HepG2 (cell line): Measurements from ENCODE around the gene MAML1. TPM values are rescaled to one million over a fixed set of nuclear protein-coding genes. Genes with fewer than 3 reads are reported as not detected.
A peak's percentile ranks its signal among the peaks of the same experiment; 100 is the strongest.

Experiments
- ATF3 ChIP-seq: sonication (generic); formaldehyde crosslinking; IDR thresholded peaks from 2 replicates; pipeline ENCODE4 v1.4.0; 2020; ENCODE audit warnings: missing genetic modification reagents
- BRCA1 ChIP-seq: sonication (generic); formaldehyde crosslinking; IDR thresholded peaks from 2 replicates; pipeline ENCODE4 v1.4.0; 2020; ENCODE audit warnings: missing genetic modification reagents
- GATAD1 ChIP-seq: IDR thresholded peaks from 2 replicates; pipeline ENCODE4 v1.6.1; 2016; ENCODE audit warnings: missing genetic modification reagents, missing compliant biosample characterization
- GATAD2A ChIP-seq: IDR thresholded peaks from 2 replicates; pipeline ENCODE4 v1.6.1; 2016
- GMEB1 ChIP-seq: sonication (generic); formaldehyde crosslinking; IDR thresholded peaks from 2 replicates; pipeline ENCODE4 v1.5.1; 2020; ENCODE audit warnings: missing genetic modification reagents, mild to moderate bottlenecking, borderline replicate concordance
- KDM6A ChIP-seq: IDR thresholded peaks from 2 replicates; pipeline ENCODE4 v1.6.1; 2016; ENCODE audit warnings: low read depth
- KMT2B ChIP-seq: IDR thresholded peaks from 2 replicates; pipeline ENCODE4 v1.6.1; 2016; ENCODE audit warnings: missing genetic modification reagents, missing compliant biosample characterization
- NR2F6 ChIP-seq, 2 experiments: IDR thresholded peaks; 2 replicates each; pipeline ENCODE4 v1.6.1; 2016; ENCODE audit warnings: antibody characterized with exemption in 1 of 2, mild to moderate bottlenecking in 1 of 2
- POLR2AphosphoS2 ChIP-seq: IDR thresholded peaks from 2 replicates; pipeline ENCODE4 v1.6.1; 2011; ENCODE audit warnings: low read depth, low read length, improper control_type of control experiment
- SIX1 ChIP-seq: sonication (generic); formaldehyde crosslinking; IDR thresholded peaks from 2 replicates; pipeline ENCODE4 v1.4.0; 2020; ENCODE audit warnings: missing genetic modification reagents, borderline replicate concordance
- SNAI1 ChIP-seq: sonication (generic); formaldehyde crosslinking; IDR thresholded peaks from 2 replicates; pipeline ENCODE4 v1.5.0; 2020; ENCODE audit warnings: mild to moderate bottlenecking, missing genetic modification reagents, borderline replicate concordance
- SNAPC2 ChIP-seq: sonication (generic); formaldehyde crosslinking; IDR thresholded peaks from 2 replicates; pipeline ENCODE4 v1.8.1; 2022; ENCODE audit warnings: mild to moderate bottlenecking, missing genetic modification reagents
- ZNF20 ChIP-seq: sonication (generic); formaldehyde crosslinking; IDR thresholded peaks from 2 replicates; pipeline ENCODE4 v1.4.0; 2020; ENCODE audit warnings: mild to moderate bottlenecking, moderate library complexity, missing genetic modification reagents
- ZNF589 ChIP-seq: sonication (generic); formaldehyde crosslinking; conservative IDR thresholded peaks from 2 replicates; pipeline ENCODE4 v1.8.0; 2022; ENCODE audit warnings: mild to moderate bottlenecking, moderate library complexity, missing genetic modification reagents
- polyA plus RNA-seq, 8 experiments: library from polyadenylated mRNA; depleted of rRNA in 3 of 8; stranded (reverse) in 7 of 8; unstranded in 1 of 8; fragments of >200 nt; fragmentation: Illumina TruSeq in 4 of 8; extraction: Trizol in 4 of 8; gene quantifications; 2 replicates each; pipeline versions ENCODE4 v1.2.1 to v1.2.3, GENCODE V29; 2011 to 2016; ENCODE audit warnings: low read depth in 4 of 8, missing spikeins in 1 of 8, mixed read lengths in 1 of 8; ENCODE audit not compliant: insufficient read depth in 1 of 8
- total RNA-seq, 5 experiments: library from RNA; depleted of rRNA; stranded (reverse); fragments of >200 nt; fragmentation: Illumina TruSeq; extraction: Trizol; gene quantifications; 2 replicates each; pipeline ENCODE4 v1.2.3, GENCODE V29; 2016; ENCODE audit warnings: low read depth in 1 of 5
- TF ChIP-seq, protein P1 (sequence below): sonication (generic); formaldehyde crosslinking; IDR thresholded peaks from 2 replicates; pipeline ENCODE4 v1.5.0; 2020; ENCODE audit warnings: missing genetic modification reagents
- TF ChIP-seq, protein P2 (sequence below): sonication (generic); formaldehyde crosslinking; IDR thresholded peaks from one replicate; pipeline ENCODE4 v1.5.1; 2020; ENCODE audit warnings: mild to moderate bottlenecking, missing genetic modification reagents; ENCODE audit errors: not compliant biosample characterization

MAML1 gene
- total and polyA plus RNA-seq, 2 of the 13 experiments (the other 11 are each of a cell fraction or from before 2014, with no cell fraction given), result 10.0 to 10.8 TPM

DNA sequence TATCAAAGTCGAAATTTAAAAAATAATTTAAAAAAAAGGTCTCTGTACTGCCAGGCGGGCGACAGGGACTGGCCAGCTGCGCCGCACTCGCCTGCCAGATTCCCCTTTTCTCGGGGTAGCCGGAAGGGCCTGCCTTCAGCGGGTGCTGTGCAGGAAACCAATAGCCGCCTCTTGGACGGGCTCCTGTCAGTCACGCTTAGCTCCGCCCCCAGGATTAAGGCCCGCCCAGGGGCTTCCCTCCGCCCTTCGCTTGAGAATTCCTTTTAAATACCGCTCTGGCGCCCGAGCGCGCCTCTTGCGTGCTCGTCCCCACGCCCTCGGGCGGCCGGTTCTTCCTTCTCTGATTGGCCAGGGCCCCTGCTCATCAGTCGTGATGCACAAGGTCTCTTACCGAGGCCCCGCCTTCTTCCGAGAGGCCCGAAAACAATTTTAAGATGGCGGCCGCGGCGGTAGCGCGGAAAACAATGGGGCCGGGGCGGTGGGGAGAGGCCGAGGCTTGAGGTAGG is at the start of gene MAML1 (continued):
- TF ChIP-seq, protein P1, sequence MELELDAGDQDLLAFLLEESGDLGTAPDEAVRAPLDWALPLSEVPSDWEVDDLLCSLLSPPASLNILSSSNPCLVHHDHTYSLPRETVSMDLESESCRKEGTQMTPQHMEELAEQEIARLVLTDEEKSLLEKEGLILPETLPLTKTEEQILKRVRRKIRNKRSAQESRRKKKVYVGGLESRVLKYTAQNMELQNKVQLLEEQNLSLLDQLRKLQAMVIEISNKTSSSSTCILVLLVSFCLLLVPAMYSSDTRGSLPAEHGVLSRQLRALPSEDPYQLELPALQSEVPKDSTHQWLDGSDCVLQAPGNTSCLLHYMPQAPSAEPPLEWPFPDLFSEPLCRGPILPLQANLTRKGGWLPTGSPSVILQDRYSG (CRISPR knock-in tag), result no peak
- TF ChIP-seq KMT2B, result 0 out of 2 replicates have a peak, but pooled peaks have one; percentile 70
- TF ChIP-seq, protein P2, sequence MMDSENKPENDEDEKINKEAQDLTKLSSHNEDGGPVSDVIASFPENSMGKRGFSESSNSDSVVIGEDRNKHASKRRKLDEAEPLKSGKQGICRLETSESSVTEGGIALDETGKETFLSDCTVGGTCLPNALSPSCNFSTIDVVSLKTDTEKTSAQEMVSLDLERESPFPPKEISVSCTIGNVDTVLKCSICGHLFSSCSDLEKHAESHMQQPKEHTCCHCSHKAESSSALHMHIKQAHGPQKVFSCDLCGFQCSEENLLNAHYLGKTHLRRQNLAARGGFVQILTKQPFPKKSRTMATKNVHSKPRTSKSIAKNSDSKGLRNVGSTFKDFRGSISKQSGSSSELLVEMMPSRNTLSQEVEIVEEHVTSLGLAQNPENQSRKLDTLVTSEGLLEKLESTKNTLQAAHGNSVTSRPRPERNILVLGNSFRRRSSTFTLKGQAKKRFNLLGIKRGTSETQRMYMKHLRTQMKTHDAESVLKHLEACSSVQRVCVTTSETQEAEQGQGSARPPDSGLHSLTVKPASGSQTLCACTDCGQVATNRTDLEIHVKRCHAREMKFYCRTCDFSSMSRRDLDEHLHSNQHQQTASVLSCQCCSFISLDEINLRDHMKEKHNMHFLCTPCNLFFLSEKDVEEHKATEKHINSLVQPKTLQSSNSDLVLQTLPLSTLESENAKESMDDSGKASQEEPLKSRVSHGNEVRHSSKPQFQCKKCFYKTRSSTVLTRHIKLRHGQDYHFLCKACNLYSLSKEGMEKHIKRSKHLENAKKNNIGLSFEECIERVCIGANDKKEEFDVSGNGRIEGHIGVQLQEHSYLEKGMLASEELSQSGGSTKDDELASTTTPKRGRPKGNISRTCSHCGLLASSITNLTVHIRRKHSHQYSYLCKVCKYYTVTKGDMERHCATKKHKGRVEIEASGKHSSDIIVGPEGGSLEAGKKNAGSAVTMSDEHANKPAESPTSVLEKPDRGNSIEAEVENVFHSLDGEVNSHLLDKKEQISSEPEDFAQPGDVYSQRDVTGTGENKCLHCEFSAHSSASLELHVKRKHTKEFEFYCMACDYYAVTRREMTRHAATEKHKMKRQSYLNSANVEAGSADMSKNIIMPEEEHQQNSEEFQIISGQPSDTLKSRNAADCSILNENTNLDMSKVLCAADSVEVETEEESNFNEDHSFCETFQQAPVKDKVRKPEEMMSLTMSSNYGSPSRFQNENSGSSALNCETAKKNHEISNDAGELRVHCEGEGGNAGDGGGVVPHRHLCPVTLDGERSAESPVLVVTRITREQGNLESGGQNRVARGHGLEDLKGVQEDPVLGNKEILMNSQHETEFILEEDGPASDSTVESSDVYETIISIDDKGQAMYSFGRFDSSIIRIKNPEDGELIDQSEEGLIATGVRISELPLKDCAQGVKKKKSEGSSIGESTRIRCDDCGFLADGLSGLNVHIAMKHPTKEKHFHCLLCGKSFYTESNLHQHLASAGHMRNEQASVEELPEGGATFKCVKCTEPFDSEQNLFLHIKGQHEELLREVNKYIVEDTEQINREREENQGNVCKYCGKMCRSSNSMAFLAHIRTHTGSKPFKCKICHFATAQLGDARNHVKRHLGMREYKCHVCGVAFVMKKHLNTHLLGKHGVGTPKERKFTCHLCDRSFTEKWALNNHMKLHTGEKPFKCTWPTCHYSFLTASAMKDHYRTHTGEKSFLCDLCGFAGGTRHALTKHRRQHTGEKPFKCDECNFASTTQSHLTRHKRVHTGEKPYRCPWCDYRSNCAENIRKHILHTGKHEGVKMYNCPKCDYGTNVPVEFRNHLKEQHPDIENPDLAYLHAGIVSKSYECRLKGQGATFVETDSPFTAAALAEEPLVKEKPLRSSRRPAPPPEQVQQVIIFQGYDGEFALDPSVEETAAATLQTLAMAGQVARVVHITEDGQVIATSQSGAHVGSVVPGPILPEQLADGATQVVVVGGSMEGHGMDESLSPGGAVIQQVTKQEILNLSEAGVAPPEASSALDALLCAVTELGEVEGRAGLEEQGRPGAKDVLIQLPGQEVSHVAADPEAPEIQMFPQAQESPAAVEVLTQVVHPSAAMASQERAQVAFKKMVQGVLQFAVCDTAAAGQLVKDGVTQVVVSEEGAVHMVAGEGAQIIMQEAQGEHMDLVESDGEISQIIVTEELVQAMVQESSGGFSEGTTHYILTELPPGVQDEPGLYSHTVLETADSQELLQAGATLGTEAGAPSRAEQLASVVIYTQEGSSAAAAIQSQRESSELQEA, result no peak
- TF ChIP-seq KDM6A (CRISPR knock-in tag), result no peak
- TF ChIP-seq SIX1 (CRISPR knock-in tag), result no peak
- TF ChIP-seq GATAD2A (CRISPR knock-in tag), result no peak
- no peak for TF ChIP-seq ZNF20 (CRISPR knock-in tag)
- no peak for TF ChIP-seq BRCA1
- TF ChIP-seq SNAPC2, result no peak
- no peak for TF ChIP-seq ATF3 (CRISPR knock-in tag)
- peak; percentile 96 for TF ChIP-seq GMEB1 (CRISPR knock-in tag)
- TF ChIP-seq SNAI1, result no peak
- peak; percentile 45; the same call in 1 of the 2 replicates for TF ChIP-seq GATAD1 (CRISPR knock-in tag)
- TF ChIP-seq POLR2AphosphoS2, result no peak
- TF ChIP-seq NR2F6 (IDR thresholded peaks at IDR 0.05), result no peak
- TF ChIP-seq NR2F6 (CRISPR knock-in tag; IDR thresholded peaks at IDR 0.05), result no peak
- TF ChIP-seq ZNF589 (CRISPR knock-in tag), result no peak
